ENCODE results near the gene CANX.
"Not testable (repeated sequence)": the region's sequence is repeated elsewhere in the genome, so short reads cannot be mapped to it uniquely, and the experiment has no call there.

Gene CANX

GRCh38 chr5:179698935-179699615 lies at the start of gene CANX:
Gene CANX (plus strand): TSS chr5:179698967. CDS start chr5:179705682, 6,715 bp downstream.
- no peak for DNase-seq

GRCh38 chr5:179649166-179649703 lies 49.5 kb upstream of the CANX start:
- DNase-seq = not testable (repeated sequence)

GRCh38 chr5:179650245-179650644 lies 48.5 kb upstream of the CANX start:
- DNase-seq = not testable (repeated sequence)

- not testable (repeated sequence) for DNase-seq
These were observed 45.6 kb upstream of the CANX start for GRCh38 chr5:179653135-179653534.

GRCh38 chr5:179657302-179658178 lies 41.2 kb upstream of the CANX start:
- DNase-seq = not testable (repeated sequence)

- DNase-seq = not testable (repeated sequence)
These were observed 40.4 kb upstream of the CANX start for GRCh38 chr5:179658179-179658856.

GRCh38 chr5:179661647-179662046 lies 37.1 kb upstream of the CANX start:
- DNase-seq = not testable (repeated sequence)

GRCh38 chr5:179668391-179668790 lies 30.4 kb upstream of the CANX start:
- DNase-seq = no peak

- peak; percentile 95 for DNase-seq
These were observed 20.3 kb upstream of the CANX start for GRCh38 chr5:179678223-179679013.

- no peak for DNase-seq
These were observed 19.6 kb upstream of the CANX start for GRCh38 chr5:179679014-179679674.

- no peak for DNase-seq
These were observed 18.6 kb upstream of the CANX start for GRCh38 chr5:179680014-179680779.

GRCh38 chr5:179680780-179681401 lies 17.9 kb upstream of the CANX start, which contains the start of gene CBY3:
Gene CBY3 (minus strand): TSS chr5:179681034. CDS start chr5:179680918, 116 bp downstream.
- DNase-seq = no peak

- not testable (repeated sequence) for DNase-seq
These were observed 9.6 kb upstream of the CANX start for GRCh38 chr5:179689212-179689611.

GRCh38 chr5:179694561-179694960 lies 4.2 kb upstream of the CANX start:
- DNase-seq = no peak

GRCh38 chr5:179696603-179697002 lies 2.2 kb upstream of the CANX start:
- no peak for DNase-seq

- DNase-seq = no peak
These were observed 1.7 kb upstream of the CANX start for GRCh38 chr5:179697108-179697507.

GRCh38 chr5:179697543-179697942 lies 1.2 kb upstream of the CANX start:
- DNase-seq = not testable (repeated sequence)

- peak; percentile 99 for DNase-seq
These were observed 503 bp upstream of the CANX start for GRCh38 chr5:179697993-179698934.

GRCh38 chr5:179699616-179700237 lies 960 bp downstream of the CANX start:
- DNase-seq = no peak
